GM19438 (cell line): ENCODE data around the gene ARHGAP15.

Experiments
- ATAC-seq: cut with Tn5 transposase; IDR thresholded peaks from one replicate; pipeline ENCODE4 v1.9.1; 2021; ENCODE audit warnings: low read depth; ENCODE audit not compliant: unreplicated experiment

ARHGAP15 gene

GRCh38 chr2:143255899-143256298 lies 126.7 kb downstream of the ARHGAP15 start:
- ATAC-seq: no peak

- no peak for ATAC-seq
Measured at GRCh38 chr2:143258126-143258892, 129.1 kb downstream of the ARHGAP15 start.

GRCh38 chr2:143259368-143259958 lies 130.2 kb downstream of the ARHGAP15 start:
- no peak for ATAC-seq

GRCh38 chr2:143261986-143262385 lies 132.8 kb downstream of the ARHGAP15 start:
- ATAC-seq: no peak

GRCh38 chr2:143262389-143262788 lies 133.2 kb downstream of the ARHGAP15 start:
- ATAC-seq: no peak

- ATAC-seq: no peak
Measured at GRCh38 chr2:143263066-143263625, 133.9 kb downstream of the ARHGAP15 start.

- ATAC-seq: no peak
Measured at GRCh38 chr2:143264851-143265250, 135.6 kb downstream of the ARHGAP15 start.

- no peak for ATAC-seq
Measured at GRCh38 chr2:143279672-143280071, 150.5 kb downstream of the ARHGAP15 start.

- no peak for ATAC-seq
Measured at GRCh38 chr2:143280097-143280757, 151.0 kb downstream of the ARHGAP15 start.

- ATAC-seq: no peak
Measured at GRCh38 chr2:143282684-143283083, 153.5 kb downstream of the ARHGAP15 start.

- ATAC-seq: no peak
Measured at GRCh38 chr2:143284087-143284675, 155.0 kb downstream of the ARHGAP15 start.

- no peak for ATAC-seq
Measured at GRCh38 chr2:143289025-143289424, 159.8 kb downstream of the ARHGAP15 start.

GRCh38 chr2:143290221-143290620 lies 161.0 kb downstream of the ARHGAP15 start:
- no peak for ATAC-seq

GRCh38 chr2:143294068-143294467 lies 164.8 kb downstream of the ARHGAP15 start:
- no peak for ATAC-seq

- ATAC-seq: no peak
Measured at GRCh38 chr2:143296089-143296488, 166.9 kb downstream of the ARHGAP15 start.

GRCh38 chr2:143297182-143297581 lies 168.0 kb downstream of the ARHGAP15 start:
- ATAC-seq: no peak

- no peak for ATAC-seq
Measured at GRCh38 chr2:143300536-143300935, 171.3 kb downstream of the ARHGAP15 start.

- no peak for ATAC-seq
Measured at GRCh38 chr2:143311426-143311825, 182.2 kb downstream of the ARHGAP15 start.

GRCh38 chr2:143312441-143312840 lies 183.2 kb downstream of the ARHGAP15 start:
- no peak for ATAC-seq

GRCh38 chr2:143313861-143314260 lies 184.6 kb downstream of the ARHGAP15 start:
- no peak for ATAC-seq

- ATAC-seq: no peak
Measured at GRCh38 chr2:143321994-143322393, 192.8 kb downstream of the ARHGAP15 start.
